ENCODE results near the gene TAF6L.
"Not testable (repeated sequence)": the region's sequence is repeated elsewhere in the genome, so short reads cannot be mapped to it uniquely, and the experiment has no call there.

Gene TAF6L

GRCh38 chr11:62757846-62758788 lies 13.1 kb upstream of the TAF6L start:
- no peak for DNase-seq

DNA sequence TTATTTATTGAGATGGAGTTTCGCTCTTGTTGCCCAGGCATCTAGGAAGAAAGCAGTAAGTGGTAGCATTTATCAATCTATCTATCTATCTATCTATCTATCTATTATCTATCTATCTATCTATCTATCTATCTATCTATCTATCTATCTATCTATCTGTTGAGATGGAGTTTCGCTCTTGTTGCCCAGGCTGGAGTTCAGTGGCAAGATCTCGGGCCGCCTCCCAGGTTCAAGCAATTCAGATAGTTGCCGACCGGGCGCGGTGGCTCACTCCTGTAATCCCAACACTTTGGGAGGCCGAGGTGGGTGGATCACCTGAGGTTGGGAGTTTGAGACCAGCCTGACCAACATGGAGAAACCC lies 10.3 kb upstream of the TAF6L start:
- not testable (repeated sequence) for DNase-seq

DNA sequence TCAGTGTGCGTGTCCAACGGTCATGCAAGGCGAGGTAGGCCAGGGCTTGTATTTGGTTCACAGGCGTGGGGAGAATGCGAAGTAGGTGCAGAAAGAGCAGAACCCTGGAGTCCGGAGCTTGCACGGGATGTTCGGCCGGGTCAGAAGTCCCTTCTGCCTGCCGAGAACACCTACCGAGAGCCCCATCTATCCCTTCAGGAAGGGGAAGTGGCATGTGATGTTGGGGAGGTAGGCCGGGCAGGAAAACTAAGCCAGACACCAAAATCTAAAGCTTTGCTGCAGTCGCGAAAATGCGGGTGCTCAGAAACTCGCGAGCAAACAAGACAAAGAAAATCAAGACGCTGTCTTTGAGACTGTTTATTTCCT lies 435 bp upstream of the TAF6L start:
- peak; percentile 60 for DNase-seq

GRCh38 chr11:62774407-62774806 lies 3.2 kb downstream of the TAF6L start:
- DNase-seq = no peak

DNA sequence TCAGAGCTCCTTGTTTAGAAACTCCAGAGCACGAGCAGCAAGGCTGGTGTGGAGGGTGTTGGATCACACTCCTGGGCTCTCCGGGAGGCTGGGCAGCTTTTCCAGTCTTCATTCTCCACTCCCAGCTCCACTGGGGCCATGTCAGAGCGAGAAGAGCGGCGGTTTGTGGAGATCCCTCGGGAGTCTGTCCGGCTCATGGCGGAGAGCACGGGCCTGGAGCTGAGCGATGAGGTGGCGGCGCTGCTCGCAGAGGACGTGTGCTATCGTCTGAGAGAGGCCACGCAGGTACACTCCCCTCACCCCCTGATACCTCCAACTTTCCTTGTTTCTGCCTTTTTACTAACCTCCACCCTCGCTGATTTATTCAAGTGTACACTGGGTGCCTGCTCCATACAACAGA lies 4.5 kb downstream of the TAF6L start:
- no peak for DNase-seq

GRCh38 chr11:62777389-62777788 lies 6.2 kb downstream of the TAF6L start:
- no peak for DNase-seq

GRCh38 chr11:62778441-62778840 lies 7.2 kb downstream of the TAF6L start:
- DNase-seq = no peak

GRCh38 chr11:62782753-62783152 lies 11.6 kb downstream of the TAF6L start:
- DNase-seq = peak; percentile 15

DNA sequence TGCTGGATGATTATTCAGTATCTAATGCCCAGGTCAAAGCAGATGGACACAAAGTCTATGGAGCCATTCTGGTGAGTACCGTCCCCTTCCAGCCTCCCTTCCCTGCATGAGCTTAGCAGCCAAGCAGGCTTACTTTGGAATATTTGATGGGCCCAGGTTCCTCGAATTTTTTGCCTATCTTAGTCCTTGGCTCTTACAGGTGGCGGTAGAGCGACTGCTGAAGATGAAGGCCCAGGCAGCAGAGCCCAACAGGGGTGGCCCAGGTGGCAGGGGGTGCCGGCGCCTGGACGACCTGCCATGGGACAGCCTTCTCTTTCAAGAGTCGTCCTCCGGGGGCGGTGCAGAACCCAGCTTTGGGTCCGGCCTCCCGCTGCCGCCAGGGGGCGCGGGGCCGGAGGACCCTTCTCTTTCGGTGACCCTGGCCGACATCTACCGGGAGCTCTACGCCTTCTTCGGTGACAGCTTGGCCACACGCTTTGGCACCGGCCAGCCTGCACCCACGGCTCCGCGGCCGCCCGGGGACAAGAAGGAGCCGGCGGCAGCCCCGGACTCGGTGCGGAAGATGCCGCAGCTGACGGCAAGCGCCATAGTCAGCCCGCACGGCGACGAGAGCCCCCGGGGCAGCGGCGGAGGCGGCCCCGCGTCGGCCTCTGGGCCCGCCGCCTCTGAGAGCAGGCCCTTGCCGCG lies 15.3 kb downstream of the TAF6L start:
- DNase-seq = peak; percentile 94

DNA sequence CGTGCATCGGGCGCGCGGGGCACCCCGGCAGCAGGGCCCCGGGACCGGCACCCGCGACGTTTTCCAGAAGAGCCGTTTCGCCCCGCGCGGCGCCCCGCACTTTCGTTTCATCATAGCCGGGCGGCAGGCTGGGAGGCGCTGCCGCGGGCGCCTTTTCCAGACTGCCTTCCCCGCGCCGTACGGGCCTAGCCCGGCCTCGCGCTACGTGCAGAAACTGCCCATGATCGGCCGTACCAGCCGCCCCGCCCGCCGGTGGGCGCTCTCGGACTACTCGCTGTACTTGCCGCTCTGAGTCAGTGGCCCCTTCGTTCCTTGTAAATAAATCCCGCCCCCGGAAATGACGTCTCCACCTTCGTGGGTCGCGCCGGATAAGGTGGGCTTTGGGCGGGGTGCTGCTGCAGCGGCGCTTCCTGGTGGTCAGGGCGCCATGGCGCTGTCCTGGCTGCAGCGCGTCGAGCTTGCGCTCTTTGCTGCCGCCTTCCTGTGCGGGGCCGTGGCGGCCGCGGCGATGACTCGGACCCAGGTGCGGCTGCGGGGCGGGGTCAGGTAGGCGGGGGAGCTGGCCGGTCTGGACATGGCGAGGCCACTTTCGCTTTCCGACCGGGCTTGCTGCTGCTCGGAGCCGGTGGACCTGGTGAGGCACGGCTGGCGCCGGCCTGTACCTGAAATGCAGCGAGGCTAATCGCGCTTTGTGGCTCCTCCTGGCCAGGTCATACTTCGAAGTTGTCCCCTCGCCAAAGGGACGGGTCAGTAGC lies 16.0 kb downstream of the TAF6L start, which contains the start of gene TMEM179B:
TMEM179B (plus strand) TSS at position 398 of the 755 bp plus-strand sequence; CDS start at position 428, 30 bp downstream.
- DNase-seq = peak; percentile 100

DNA sequence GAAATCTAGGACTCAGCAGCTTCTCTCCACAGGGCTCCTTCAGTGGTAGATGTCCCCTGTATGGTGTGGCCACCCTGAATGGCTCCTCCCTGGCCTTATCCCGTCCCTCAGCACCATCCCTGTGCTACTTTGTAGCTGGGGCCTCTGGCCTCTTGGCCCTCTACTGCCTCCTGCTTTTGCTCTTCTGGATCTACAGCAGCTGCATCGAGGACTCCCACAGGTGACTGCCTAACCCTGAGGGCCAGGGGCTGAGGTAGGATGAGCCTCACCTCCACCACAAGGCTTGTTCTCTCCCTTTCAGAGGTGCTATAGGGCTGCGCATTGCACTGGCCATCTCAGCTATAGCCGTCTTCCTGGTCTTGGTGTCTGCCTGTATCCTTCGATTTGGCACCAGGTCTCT lies 17.8 kb downstream of the TAF6L start:
- DNase-seq = no peak

DNA sequence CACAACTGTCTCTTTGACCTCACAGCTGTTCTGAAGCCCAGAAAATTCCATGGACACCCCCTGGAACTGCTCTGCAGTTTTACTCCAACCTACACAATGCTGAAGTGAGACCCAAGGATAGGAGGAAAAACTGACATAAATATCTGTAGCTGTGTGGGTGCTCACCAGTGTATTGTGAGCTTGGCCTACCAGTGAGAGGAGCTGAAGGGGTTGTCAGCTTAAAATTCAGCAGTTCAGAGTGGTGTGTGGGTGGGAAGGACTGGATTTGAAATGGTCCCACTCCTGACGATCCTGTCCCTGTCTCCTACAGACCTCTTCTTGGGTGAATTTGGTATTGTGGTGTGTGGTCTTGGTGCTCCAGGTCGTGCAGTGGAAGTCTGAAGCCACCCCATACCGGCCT lies 18.4 kb downstream of the TAF6L start:
- no peak for DNase-seq

GRCh38 chr11:62791501-62792201 lies 20.5 kb downstream of the TAF6L start, which contains the start of gene TMEM223:
Gene TMEM223, minus strand, starts transcription at chr11:62792006. Its CDS starts 12 bp downstream, at chr11:62791994.
- peak; percentile 95 for DNase-seq

GRCh38 chr11:62792202-62792575 lies 21.0 kb downstream of the TAF6L start:
- DNase-seq = no peak

GRCh38 chr11:62794201-62794775 lies 23.1 kb downstream of the TAF6L start:
- no peak for DNase-seq

DNA sequence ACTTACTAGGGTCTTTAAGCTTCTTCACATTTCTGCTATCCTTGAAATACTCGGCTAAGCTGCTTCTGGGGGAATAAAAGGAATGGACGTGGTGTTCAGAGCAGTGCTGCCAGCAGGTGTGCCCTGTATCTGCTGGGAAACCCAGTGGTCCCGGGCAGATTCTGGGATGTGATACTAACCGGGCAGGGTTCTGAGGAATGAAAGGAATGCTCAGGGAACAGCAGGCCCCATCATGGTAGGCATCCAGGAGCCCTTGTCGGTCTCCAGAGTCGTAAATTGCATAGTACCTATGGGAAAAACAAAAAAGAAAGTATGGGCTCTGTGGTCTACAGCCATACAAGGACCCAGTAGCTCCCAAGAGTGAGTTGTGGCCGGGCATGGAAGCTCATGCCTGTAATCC lies 25.1 kb downstream of the TAF6L start:
- no peak for DNase-seq

- no peak for DNase-seq
Measured at GRCh38 chr11:62799486-62799885, 28.3 kb downstream of the TAF6L start.

DNA sequence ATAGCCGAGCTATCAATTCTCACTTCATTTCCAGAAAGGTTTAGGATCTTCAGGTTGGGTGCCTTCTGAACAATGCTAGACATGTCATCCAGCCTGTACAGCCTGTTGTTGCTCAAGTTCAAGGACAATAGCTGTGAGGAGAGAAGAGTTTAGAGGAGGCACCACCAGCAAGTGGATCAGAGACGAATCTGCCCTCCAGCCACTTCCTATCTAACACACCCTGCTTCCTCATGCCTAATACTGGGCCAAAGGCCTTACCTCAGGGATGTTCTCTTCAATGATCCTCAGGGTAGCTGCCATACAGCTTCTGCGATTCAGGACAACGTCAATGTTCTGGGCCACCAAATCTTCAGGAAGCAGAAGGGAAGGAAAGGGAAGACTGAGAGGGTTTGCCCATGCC lies 29.9 kb downstream of the TAF6L start:
- DNase-seq = no peak

- peak; percentile 37 for DNase-seq
Measured at GRCh38 chr11:62804310-62805075, 33.3 kb downstream of the TAF6L start.

GRCh38 chr11:62805076-62805892 lies 34.1 kb downstream of the TAF6L start, which contains the start of gene NXF1:
Gene NXF1, minus strand, starts transcription at chr11:62805440. Its CDS starts 84 bp downstream, at chr11:62805356.
- peak; percentile 97 for DNase-seq
